HG03159 (cell line): ENCODE results near the gene SIX6.

ENCODE experiments used
- ATAC-seq: cut with Tn5 transposase; IDR thresholded peaks from one replicate; pipeline ENCODE4 v1.9.1; 2021; ENCODE audit warnings: mild to moderate bottlenecking, moderate library complexity; ENCODE audit not compliant: unreplicated experiment

The SIX6 gene

GRCh38 chr14:60512973-60513571, 4.1 kb downstream of the SIX6 start:
- no peak for ATAC-seq

- no peak for ATAC-seq
These were observed 5.4 kb downstream of the SIX6 start for GRCh38 chr14:60514378-60514740.

- ATAC-seq: no peak
These were observed 6.0 kb downstream of the SIX6 start for GRCh38 chr14:60514741-60515491.

- ATAC-seq: no peak
These were observed 6.8 kb downstream of the SIX6 start for GRCh38 chr14:60515511-60516289.

- no peak for ATAC-seq
These were observed 23.5 kb downstream of the SIX6 start for GRCh38 chr14:60532442-60532841.

- no peak for ATAC-seq
These were observed 28.7 kb downstream of the SIX6 start for GRCh38 chr14:60537663-60538062.

GRCh38 chr14:60544659-60545058, 35.7 kb downstream of the SIX6 start:
- ATAC-seq: no peak

GRCh38 chr14:60553808-60554207, 44.9 kb downstream of the SIX6 start:
- no peak for ATAC-seq

- peak; percentile 87 for ATAC-seq
These were observed 53.1 kb downstream of the SIX6 start for GRCh38 chr14:60561845-60562746.
